HG02642 (cell line): Measurements from ENCODE around the gene DDAH1.

Source experiments
- ATAC-seq: cut with Tn5 transposase; IDR thresholded peaks from one replicate; pipeline ENCODE4 v1.9.1; 2021; ENCODE audit warnings: mild to moderate bottlenecking; ENCODE audit not compliant: unreplicated experiment, poor library complexity

Gene DDAH1

GRCh38 chr1:85316321-85316720 is 148.6 kb downstream of the DDAH1 start:
- no peak for ATAC-seq

DNA sequence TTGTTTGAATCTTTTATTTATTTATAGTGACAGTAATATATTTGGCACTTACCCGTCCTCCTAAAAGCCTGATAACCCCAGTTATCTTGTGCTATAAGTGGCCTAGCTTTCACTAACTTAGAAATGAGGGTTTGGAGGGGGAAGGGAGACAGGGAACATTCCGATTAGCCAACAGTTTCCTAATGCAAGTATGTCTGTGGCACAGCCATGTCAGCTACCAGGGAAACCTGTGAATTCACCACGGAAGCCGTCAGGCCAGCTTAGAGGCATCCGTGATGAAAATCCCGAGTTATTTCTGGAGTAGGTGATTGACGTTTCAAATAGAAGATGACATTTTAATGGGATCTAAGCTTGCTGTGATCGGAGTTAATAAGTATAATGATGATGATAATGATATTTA is 149.2 kb downstream of the DDAH1 start:
- no peak for ATAC-seq

DNA sequence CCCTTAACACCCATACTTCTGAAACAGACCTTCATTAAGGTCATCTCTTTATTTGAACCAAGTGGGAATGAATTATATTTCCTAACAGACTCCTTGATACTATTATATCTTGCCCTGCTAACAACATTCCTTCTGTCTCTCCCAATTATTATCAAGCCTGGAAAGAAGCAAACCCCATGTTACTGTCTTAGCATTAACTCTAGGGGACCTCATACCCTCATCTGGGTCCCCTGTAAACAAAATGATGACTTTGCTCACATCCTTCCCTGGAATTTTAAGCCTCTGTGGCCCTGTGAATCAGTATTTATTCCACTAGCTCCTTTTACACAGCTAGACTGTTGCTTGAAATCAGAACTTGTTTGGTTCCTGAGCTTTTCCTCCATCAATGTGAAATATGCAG is 150.2 kb downstream of the DDAH1 start:
- no peak for ATAC-seq

DNA sequence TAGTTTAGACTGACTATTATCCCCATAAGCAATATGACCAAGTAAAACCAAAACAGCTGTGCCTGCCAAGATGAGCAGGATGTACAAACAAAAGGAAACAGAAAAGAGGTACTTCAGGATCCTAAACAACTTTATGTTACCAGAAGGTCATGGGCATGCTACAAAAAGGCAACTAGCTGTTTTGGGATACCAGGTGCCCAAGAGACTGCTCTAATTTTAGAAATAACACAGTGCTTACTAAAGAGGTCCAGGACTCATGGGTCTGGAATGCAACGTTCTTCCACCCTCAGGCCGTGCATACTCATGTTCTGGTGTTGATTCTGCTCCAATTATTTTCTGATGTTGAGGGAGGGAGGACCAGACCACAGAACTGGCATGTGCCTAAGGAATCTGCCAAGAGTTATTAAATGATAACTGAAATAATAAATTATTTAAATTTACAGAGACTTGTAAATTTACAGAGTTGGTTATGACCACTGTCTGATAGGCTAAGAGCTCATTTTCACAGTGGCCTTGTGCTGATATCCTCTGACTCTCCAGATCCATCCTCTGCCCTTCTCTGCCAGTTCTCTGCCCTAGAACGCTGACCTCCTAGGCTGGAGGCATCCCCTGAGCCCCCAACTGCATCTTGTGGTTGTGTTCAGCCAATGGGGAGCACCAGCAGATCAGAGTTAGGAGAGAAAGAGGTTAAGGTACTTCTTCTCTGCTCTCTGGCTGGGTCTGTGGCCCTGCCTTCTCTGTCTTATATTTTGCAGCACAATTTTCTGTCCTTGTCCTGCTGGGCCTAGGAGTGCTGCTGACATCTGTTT is 150.9 kb downstream of the DDAH1 start:
- ATAC-seq: no peak

DNA sequence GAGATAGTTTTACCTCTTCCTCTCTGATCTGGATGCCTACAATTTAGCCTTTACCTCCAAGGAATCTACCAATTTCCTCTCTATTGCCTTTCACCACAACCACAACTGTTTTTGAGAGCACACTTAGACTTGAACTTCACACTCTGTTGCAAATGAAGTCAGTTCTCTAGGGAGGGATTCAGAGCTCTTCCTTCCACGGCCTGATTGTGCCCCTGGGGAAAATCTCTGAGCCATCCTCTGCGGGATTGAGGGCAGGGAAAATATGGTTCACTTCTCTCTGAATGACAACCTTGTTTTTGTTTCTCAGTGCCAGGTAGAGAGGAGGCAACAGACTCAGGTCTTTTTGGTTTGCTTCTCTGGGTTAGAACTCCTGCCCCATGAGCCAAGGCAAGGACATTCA is 153.1 kb downstream of the DDAH1 start:
- no peak for ATAC-seq

DNA sequence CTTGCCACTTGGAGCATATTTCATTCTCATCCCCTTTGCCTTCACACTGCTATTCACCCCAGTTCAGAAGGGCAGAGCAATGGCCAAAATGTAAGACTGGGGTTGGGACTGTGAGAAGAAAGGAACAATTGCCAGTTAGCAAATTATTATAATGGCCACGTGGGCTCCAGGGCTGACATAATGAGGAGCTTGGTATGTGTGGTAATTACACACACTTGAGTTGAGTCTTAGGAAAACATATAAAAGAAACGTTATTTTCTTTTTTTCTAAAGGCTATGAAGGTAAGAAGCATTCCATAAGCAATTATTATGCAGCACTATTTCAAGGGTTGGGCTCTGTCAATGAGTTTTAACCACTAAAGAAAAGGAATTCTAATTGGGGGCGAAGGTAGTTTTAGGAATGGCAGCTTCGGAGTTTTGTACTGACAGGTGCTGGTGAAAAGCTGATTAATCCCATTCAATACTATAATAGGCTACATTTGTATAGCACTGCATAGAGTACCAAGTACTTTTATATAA is 156.1 kb downstream of the DDAH1 start:
- ATAC-seq: no peak

GRCh38 chr1:85307987-85308832 is 156.7 kb downstream of the DDAH1 start:
- ATAC-seq: peak; percentile 93

DNA sequence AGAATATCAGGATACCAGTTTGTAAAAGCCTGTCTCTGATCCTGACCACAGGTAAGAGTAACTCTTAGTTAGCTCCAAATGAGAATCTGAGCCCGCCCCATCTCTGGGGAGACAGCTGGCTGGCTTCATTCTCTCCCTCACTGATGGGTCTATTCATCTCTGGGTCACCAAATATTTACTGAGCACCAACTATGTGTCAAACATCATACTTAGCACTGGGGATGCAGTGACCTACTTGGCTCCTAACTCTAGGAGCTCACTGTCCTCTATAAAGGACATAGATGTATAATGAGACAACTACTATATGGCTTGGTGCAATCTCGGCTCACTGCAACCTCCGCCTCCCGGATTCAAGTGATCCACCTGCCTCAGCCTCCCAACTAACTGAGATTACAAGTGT is 158.7 kb downstream of the DDAH1 start:
- no peak for ATAC-seq

- no peak for ATAC-seq
Observed at GRCh38 chr1:85303440-85304162, 161.4 kb downstream of the DDAH1 start.

GRCh38 chr1:85300140-85300539 is 164.8 kb downstream of the DDAH1 start:
- no peak for ATAC-seq

DNA sequence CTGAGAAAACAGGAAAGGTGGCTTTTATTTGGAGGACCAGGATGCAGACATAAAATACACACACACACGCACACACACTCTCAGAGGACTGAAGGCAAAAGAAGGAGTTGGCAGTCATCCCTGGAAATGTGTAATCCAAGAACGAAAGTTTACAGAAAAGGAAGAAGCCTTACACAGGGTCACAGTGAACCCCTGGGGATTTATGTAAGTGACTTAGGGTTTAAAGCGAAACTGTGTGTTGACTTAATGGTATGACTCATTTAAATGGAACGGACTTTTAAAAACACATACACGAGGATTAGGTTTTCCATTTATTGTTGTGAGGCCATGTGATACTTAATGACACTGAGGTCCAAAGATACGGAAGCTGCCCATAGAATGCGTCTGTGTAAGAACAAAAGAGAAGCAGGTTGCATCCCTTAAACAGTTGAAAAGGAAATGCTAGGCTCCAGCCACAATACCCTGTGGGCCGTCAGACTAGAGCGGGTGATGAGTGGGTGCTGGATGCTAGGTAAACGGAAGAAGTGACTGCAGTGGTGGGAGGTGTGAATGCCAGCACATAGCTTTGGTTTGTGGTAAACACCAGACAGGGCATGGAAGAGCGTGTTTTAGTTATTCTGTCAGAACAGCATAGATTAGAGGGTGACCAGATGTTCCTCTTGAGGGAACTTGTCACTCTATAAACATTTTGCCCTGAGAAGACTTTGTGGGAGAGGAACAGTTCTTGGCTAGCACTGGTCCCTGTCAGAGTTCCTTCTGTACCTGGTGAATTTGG is 166.9 kb downstream of the DDAH1 start:
- peak; percentile 92 for ATAC-seq

DNA sequence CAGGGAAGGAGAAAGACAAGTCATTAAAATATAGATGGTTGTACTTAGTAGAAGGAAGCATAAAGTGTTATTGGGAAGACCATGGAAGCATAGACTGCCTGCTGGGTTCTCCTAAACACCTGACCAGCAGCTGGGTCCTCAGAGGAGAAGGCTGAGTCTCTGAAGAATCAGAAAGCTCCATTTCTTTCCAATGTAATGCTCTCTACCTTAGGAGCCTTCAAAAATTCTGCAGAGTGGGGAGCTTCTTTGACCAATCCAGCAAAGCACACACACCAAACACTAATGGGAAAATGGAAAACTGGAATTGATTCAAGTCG is 167.5 kb downstream of the DDAH1 start:
- no peak for ATAC-seq

GRCh38 chr1:85296980-85297379 is 168.0 kb downstream of the DDAH1 start:
- no peak for ATAC-seq

GRCh38 chr1:85295654-85296053 is 169.3 kb downstream of the DDAH1 start:
- ATAC-seq: no peak

DNA sequence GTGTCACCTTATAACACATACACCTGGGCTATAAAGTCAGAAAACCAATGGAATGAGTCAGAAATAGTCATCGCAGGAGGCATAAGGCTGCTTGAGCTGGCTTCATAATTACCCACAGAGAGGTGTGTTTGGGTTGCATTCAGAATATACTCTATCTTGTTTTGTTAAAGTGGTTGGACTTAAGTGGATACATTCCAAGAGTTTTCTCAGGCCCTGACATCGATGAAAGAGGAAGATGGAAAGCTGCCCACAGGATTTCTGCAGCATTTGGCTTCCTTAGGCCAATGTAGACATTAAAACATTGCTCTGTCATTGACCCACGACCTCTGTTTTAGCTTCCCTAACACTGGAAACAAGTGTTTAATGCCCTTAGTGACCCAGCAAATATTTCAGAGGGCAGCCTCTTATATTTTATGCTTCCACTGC is 169.9 kb downstream of the DDAH1 start:
- no peak for ATAC-seq

DNA sequence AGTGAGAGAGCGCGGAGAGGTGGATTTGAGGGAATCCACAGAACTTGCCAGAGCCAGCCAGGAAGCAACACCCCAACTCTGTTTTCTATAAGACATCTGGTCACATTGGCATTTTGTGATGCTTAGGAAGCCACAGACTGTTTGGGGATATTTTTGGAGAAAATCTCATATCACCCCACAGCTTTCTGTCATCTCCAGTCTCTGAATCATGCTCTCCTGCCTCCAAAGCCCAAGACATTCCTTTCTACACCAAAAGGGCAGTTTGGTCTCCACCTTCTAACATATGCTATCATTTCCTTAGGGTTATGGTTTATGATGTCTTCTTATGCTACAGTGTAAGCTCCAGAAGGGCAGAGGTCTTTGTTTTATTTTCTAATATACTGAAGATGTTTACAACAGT is 174.1 kb downstream of the DDAH1 start:
- ATAC-seq: no peak

DNA sequence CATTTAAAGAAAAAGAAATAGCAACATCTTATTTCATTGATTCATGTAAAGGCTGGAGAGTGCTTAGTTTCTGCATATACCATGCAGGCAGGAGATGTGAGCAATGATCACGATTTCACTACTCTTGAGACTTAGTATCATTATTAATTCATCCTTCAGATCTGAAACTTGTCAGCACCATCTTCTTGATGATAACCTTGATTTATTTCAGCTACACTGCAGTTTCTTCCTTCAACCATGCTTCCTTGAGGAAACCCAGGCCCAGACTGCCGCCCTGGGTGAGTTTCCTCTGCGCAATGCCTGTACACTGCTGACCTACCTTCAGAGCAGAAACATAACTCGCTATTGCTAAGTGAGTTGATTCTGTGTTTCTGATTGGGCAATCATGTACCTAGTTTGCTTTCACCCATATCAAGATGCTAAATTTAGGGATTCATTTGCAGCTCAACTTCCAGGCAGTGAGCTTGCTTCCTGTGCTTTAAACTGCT is 175.1 kb downstream of the DDAH1 start:
- peak; percentile 67 for ATAC-seq

- peak; percentile 10 for ATAC-seq
Observed at GRCh38 chr1:85289207-85289847, 175.6 kb downstream of the DDAH1 start.

- ATAC-seq: no peak
Observed at GRCh38 chr1:85284202-85284601, 180.8 kb downstream of the DDAH1 start.
